SK-N-SH treated with all-trans-retinoic acid at 6 μM for 48 hours (cell line): ENCODE data around the gene PPP3CA.

Source experiments
- ATAC-seq: fragments of 200-7000 bp; cut with Tn5 transposase; 3 replicates; pipeline ENCODE4 v1.9.1; 2020; ENCODE audit warnings: mild to moderate bottlenecking, moderate library complexity
- ARNTL ChIP-seq: fragments of 450-650 bp; formaldehyde crosslinking; IDR thresholded peaks from 2 replicates; pipeline ENCODE4 v1.5.0; 2020; ENCODE audit warnings: low read depth, mild to moderate bottlenecking, moderate library complexity, borderline replicate concordance
- BACH2 ChIP-seq: fragments of 250-450 bp; sonication (Bioruptor Pico); IDR thresholded peaks from 2 replicates; pipeline ENCODE4 v1.9.0; 2021; ENCODE audit warnings: mild to moderate bottlenecking, borderline replicate concordance
- CSDC2 ChIP-seq: fragments of 250-450 bp; sonication (Bioruptor Pico); IDR thresholded peaks from 2 replicates; pipeline ENCODE4 v1.5.0; 2020; ENCODE audit warnings: mild to moderate bottlenecking, moderate library complexity
- ESRRG ChIP-seq: fragments of 250-450 bp; sonication (Bioruptor Pico); IDR thresholded peaks from 2 replicates; pipeline ENCODE4 v1.6.1; 2021; ENCODE audit warnings: mild to moderate bottlenecking
- GLIS3 ChIP-seq: fragments of 250-450 bp; sonication (Bioruptor Pico); IDR thresholded peaks from 2 replicates; pipeline ENCODE4 v1.5.0; 2020; ENCODE audit warnings: mild to moderate bottlenecking, moderate library complexity
- ISL1 ChIP-seq: fragments of 250-450 bp; sonication (Bioruptor Pico); IDR thresholded peaks from 2 replicates; pipeline ENCODE4 v2.1.2; 2022; ENCODE audit warnings: mild to moderate bottlenecking, moderate library complexity
- OSR1 ChIP-seq: fragments of 250-450 bp; sonication (Bioruptor Pico); IDR thresholded peaks from 2 replicates; pipeline ENCODE4 v1.8.0; 2022; ENCODE audit warnings: moderate library complexity, mild to moderate bottlenecking, inconsistent platforms
- PPARA ChIP-seq: fragments of 250-450 bp; sonication (Bioruptor Pico); IDR thresholded peaks from 2 replicates; pipeline ENCODE4 v1.5.0; 2020; ENCODE audit warnings: mild to moderate bottlenecking, borderline replicate concordance
- RARB ChIP-seq: fragments of 250-450 bp; sonication (Bioruptor Pico); IDR thresholded peaks from 2 replicates; pipeline ENCODE4 v1.8.0; 2021; ENCODE audit warnings: mild to moderate bottlenecking, moderate library complexity
- SNAI2 ChIP-seq: fragments of 250-450 bp; sonication (Bioruptor Pico); IDR thresholded peaks from 2 replicates; pipeline ENCODE4 v1.5.0; 2020; ENCODE audit warnings: mild to moderate bottlenecking, moderate library complexity
- TOX ChIP-seq: fragments of 250-450 bp; sonication (Bioruptor Pico); IDR thresholded peaks from 2 replicates; pipeline ENCODE4 v1.8.0; 2021; ENCODE audit warnings: mild to moderate bottlenecking, moderate library complexity, borderline replicate concordance
- ZC3H10 ChIP-seq: fragments of 250-450 bp; sonication (Bioruptor Pico); IDR thresholded peaks from 2 replicates; pipeline ENCODE4 v1.5.1; 2021; ENCODE audit warnings: mild to moderate bottlenecking, moderate library complexity
- ZFP30 ChIP-seq: fragments of 450-650 bp; formaldehyde crosslinking; IDR thresholded peaks from 2 replicates; pipeline ENCODE4 v1.5.0; 2022; ENCODE audit warnings: mild to moderate bottlenecking, moderate library complexity
- ZNF565 ChIP-seq: fragments of 450-650 bp; formaldehyde crosslinking; conservative IDR thresholded peaks from 2 replicates; pipeline ENCODE4 v1.5.0; 2020; ENCODE audit warnings: low read depth, mild to moderate bottlenecking, moderate library complexity
- ZNF70 ChIP-seq: fragments of 450-650 bp; formaldehyde crosslinking; IDR thresholded peaks from 2 replicates; pipeline ENCODE4 v1.5.0; 2020; ENCODE audit warnings: mild to moderate bottlenecking, moderate library complexity
- ZNF8 ChIP-seq: fragments of 450-650 bp; formaldehyde crosslinking; IDR thresholded peaks from 2 replicates; pipeline ENCODE4 v1.5.0; 2020; ENCODE audit warnings: mild to moderate bottlenecking, moderate library complexity
- TF ChIP-seq, protein P1 (sequence below): fragments of 250-450 bp; sonication (Bioruptor Pico); IDR thresholded peaks from 2 replicates; pipeline ENCODE4 v1.5.1; 2020; ENCODE audit warnings: low read depth, mild to moderate bottlenecking, moderate library complexity
- TF ChIP-seq, protein P2 (sequence below): fragments of 250-450 bp; sonication (Bioruptor Pico); IDR thresholded peaks from 2 replicates; pipeline ENCODE4 v1.5.0; 2020; ENCODE audit warnings: mild to moderate bottlenecking, moderate library complexity
- TF ChIP-seq, protein P3 (sequence below): fragments of 250-450 bp; sonication (Bioruptor Pico); IDR thresholded peaks from 2 replicates; pipeline ENCODE4 v1.8.0; 2021; ENCODE audit warnings: low read depth, mild to moderate bottlenecking, moderate library complexity, borderline replicate concordance
- TF ChIP-seq, protein P4 (sequence below): fragments of 250-450 bp; sonication (Bioruptor Pico); IDR thresholded peaks from 2 replicates; pipeline ENCODE4 v1.8.0; 2020; ENCODE audit warnings: mild to moderate bottlenecking, moderate library complexity, borderline replicate concordance
- TF ChIP-seq, protein P5 (sequence below): fragments of 250-450 bp; sonication (Bioruptor Pico); IDR thresholded peaks from 2 replicates; pipeline ENCODE4 v1.5.1; 2021; ENCODE audit warnings: mild to moderate bottlenecking, moderate library complexity

The PPP3CA gene

DNA sequence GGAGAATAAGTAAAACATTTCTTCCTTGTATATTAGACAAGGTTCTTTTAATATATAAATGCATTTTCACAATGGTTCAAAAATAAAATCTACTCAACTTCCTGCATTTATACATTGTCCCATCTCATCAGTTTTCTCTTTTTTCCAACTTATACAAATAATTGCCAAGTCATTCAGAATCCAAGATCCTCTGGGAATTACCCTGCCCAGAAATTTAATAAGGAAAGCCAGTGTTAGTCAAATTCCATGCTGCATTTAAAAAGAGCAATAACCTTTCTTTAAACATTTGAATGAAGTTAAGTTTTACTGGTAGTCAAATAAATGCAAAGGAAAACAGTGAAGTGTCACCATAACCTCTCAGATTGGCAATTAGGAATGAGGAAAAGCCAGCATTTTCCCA is 357.9 kb downstream of the PPP3CA start:
- no peak for TF ChIP-seq ARNTL
- TF ChIP-seq TOX (CRISPR knock-in tag), result no peak
- TF ChIP-seq SNAI2 (CRISPR knock-in tag), result no peak
- TF ChIP-seq RARB (CRISPR knock-in tag), result no peak
- TF ChIP-seq CSDC2 (CRISPR knock-in tag), result no peak
- TF ChIP-seq ISL1, result no peak
- TF ChIP-seq BACH2 (CRISPR knock-in tag), result no peak
- TF ChIP-seq, protein P1, sequence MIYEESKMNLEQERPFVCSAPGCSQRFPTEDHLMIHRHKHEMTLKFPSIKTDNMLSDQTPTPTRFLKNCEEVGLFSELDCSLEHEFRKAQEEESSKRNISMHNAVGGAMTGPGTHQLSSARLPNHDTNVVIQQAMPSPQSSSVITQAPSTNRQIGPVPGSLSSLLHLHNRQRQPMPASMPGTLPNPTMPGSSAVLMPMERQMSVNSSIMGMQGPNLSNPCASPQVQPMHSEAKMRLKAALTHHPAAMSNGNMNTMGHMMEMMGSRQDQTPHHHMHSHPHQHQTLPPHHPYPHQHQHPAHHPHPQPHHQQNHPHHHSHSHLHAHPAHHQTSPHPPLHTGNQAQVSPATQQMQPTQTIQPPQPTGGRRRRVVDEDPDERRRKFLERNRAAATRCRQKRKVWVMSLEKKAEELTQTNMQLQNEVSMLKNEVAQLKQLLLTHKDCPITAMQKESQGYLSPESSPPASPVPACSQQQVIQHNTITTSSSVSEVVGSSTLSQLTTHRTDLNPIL (CRISPR knock-in tag), result no peak
- TF ChIP-seq ESRRG (CRISPR knock-in tag), result no peak
- TF ChIP-seq, protein P2, sequence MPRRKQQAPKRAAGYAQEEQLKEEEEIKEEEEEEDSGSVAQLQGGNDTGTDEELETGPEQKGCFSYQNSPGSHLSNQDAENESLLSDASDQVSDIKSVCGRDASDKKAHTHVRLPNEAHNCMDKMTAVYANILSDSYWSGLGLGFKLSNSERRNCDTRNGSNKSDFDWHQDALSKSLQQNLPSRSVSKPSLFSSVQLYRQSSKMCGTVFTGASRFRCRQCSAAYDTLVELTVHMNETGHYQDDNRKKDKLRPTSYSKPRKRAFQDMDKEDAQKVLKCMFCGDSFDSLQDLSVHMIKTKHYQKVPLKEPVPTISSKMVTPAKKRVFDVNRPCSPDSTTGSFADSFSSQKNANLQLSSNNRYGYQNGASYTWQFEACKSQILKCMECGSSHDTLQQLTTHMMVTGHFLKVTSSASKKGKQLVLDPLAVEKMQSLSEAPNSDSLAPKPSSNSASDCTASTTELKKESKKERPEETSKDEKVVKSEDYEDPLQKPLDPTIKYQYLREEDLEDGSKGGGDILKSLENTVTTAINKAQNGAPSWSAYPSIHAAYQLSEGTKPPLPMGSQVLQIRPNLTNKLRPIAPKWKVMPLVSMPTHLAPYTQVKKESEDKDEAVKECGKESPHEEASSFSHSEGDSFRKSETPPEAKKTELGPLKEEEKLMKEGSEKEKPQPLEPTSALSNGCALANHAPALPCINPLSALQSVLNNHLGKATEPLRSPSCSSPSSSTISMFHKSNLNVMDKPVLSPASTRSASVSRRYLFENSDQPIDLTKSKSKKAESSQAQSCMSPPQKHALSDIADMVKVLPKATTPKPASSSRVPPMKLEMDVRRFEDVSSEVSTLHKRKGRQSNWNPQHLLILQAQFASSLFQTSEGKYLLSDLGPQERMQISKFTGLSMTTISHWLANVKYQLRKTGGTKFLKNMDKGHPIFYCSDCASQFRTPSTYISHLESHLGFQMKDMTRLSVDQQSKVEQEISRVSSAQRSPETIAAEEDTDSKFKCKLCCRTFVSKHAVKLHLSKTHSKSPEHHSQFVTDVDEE (CRISPR knock-in tag), result no peak
- no peak for ATAC-seq

DNA sequence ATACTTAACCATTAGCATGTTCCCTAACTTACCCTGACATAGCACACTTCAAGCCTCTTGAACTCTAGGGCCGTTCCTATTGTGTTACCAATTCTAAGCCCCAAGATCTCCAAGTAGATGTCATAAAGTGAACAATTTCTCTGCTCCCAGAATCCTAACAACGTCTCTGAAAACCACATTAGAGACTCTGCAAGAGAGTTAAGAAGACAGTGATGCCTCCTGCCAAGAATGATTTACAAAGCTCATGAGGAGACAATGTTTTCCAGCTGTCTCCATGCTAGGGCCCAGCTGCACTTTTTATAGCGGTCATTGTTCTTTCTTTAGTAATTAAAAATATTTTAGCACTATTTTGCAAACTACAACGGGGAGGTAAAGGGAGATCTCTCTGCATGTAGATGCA is 358.4 kb downstream of the PPP3CA start:
- ATAC-seq, result no peak
- TF ChIP-seq ZFP30 (CRISPR knock-in tag) (no peak), ARNTL (no peak), PPARA (no peak), GLIS3 (CRISPR knock-in tag) (no peak), ZC3H10 (CRISPR knock-in tag) (no peak), ISL1 (no peak), RARB (CRISPR knock-in tag) (no peak), CSDC2 (CRISPR knock-in tag) (no peak), OSR1 (CRISPR knock-in tag) (no peak), ESRRG (CRISPR knock-in tag) (no peak), ZNF70 (CRISPR knock-in tag) (no peak), BACH2 (CRISPR knock-in tag) (no peak), ZNF565 (CRISPR knock-in tag) (no peak), ZNF8 (CRISPR knock-in tag) (no peak)
- TF ChIP-seq, protein P3, sequence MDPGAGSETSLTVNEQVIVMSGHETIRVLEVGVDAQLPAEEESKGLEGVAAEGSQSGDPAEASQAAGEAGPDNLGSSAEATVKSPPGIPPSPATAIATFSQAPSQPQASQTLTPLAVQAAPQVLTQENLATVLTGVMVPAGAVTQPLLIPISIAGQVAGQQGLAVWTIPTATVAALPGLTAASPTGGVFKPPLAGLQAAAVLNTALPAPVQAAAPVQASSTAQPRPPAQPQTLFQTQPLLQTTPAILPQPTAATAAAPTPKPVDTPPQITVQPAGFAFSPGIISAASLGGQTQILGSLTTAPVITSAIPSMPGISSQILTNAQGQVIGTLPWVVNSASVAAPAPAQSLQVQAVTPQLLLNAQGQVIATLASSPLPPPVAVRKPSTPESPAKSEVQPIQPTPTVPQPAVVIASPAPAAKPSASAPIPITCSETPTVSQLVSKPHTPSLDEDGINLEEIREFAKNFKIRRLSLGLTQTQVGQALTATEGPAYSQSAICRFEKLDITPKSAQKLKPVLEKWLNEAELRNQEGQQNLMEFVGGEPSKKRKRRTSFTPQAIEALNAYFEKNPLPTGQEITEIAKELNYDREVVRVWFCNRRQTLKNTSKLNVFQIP, result no peak
- TF ChIP-seq, protein P1 (CRISPR knock-in tag), result no peak
- TF ChIP-seq, protein P4, sequence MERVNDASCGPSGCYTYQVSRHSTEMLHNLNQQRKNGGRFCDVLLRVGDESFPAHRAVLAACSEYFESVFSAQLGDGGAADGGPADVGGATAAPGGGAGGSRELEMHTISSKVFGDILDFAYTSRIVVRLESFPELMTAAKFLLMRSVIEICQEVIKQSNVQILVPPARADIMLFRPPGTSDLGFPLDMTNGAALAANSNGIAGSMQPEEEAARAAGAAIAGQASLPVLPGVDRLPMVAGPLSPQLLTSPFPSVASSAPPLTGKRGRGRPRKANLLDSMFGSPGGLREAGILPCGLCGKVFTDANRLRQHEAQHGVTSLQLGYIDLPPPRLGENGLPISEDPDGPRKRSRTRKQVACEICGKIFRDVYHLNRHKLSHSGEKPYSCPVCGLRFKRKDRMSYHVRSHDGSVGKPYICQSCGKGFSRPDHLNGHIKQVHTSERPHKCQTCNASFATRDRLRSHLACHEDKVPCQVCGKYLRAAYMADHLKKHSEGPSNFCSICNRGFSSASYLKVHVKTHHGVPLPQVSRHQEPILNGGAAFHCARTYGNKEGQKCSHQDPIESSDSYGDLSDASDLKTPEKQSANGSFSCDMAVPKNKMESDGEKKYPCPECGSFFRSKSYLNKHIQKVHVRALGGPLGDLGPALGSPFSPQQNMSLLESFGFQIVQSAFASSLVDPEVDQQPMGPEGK, result no peak
- TF ChIP-seq, protein P5, sequence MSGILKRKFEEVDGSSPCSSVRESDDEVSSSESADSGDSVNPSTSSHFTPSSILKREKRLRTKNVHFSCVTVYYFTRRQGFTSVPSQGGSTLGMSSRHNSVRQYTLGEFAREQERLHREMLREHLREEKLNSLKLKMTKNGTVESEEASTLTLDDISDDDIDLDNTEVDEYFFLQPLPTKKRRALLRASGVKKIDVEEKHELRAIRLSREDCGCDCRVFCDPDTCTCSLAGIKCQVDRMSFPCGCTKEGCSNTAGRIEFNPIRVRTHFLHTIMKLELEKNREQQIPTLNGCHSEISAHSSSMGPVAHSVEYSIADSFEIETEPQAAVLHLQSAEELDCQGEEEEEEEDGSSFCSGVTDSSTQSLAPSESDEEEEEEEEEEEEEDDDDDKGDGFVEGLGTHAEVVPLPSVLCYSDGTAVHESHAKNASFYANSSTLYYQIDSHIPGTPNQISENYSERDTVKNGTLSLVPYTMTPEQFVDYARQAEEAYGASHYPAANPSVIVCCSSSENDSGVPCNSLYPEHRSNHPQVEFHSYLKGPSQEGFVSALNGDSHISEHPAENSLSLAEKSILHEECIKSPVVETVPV (CRISPR knock-in tag), result no peak
- TF ChIP-seq, protein P2 (CRISPR knock-in tag), result no peak
